Stomach (tissue), 9 donors: Measurements from ENCODE around the gene INSL4. TPM values are rescaled to one million over a fixed set of nuclear protein-coding genes. Genes with fewer than 3 reads are reported as not detected.

Experiments used
- DNase-seq, 2 donors: peaks; one replicate each; pipeline versions ENCODE4 v3.0.0 to v3.0.0-alpha.2; 2013 to 2019
- H3K27ac ChIP-seq, 5 donors: fragments of 200-600 bp in 4 of 5; sonication (generic) in 4 of 5; one replicate each; pipeline ENCODE4 v1.5.1; 2013 to 2019; ENCODE audit warnings: mild to moderate bottlenecking in 1 of 5, moderate library complexity in 1 of 5
- H3K27me3 ChIP-seq, 3 donors: fragments of 200-600 bp; sonication (generic); one replicate each; pipeline ENCODE4 v1.5.1; 2017 to 2019; ENCODE audit warnings: mixed run types in 1 of 3
- H3K36me3 ChIP-seq, 4 donors: fragments of 200-600 bp; sonication (generic); 1 replicate in 3 of 4; 2 replicates in 1 of 4; pipeline ENCODE4 v1.5.1; 2016 to 2019
- H3K4me1 ChIP-seq, 4 donors: fragments of 200-600 bp; sonication (generic); one replicate each; pipeline ENCODE4 v1.5.1; 2016 to 2019
- H3K4me3 ChIP-seq, 4 donors: fragments of 200-600 bp; sonication (generic) in 3 of 4; one replicate each; pipeline ENCODE4 v1.5.1; 2016 to 2019; ENCODE audit warnings: mild to moderate bottlenecking in 1 of 4
- H3K9me3 ChIP-seq, 4 donors: fragments of 200-600 bp; sonication (generic); one replicate each; pipeline ENCODE4 v1.5.1; 2016 to 2019
- CTCF ChIP-seq, 7 experiments: fragments of 450-650 bp in 4 of 7; fragments of 200-600 bp in 3 of 7; sonication (generic) in 3 of 7; IDR thresholded peaks; one replicate each; pipeline ENCODE4 v1.5.1; 2016 to 2019; ENCODE audit warnings: antibody characterized with exemption in 7 of 7, control low read depth in 2 of 7, mild to moderate bottlenecking in 1 of 7
- EP300 ChIP-seq: sonication (generic); formaldehyde crosslinking; IDR thresholded peaks from one replicate; pipeline ENCODE4 v1.6.1; 2017; ENCODE audit warnings: antibody characterized with exemption
- POLR2A ChIP-seq, 4 donors: fragments of 450-650 bp; IDR thresholded peaks; one replicate each; pipeline ENCODE4 v1.6.1; 2016; ENCODE audit warnings: antibody characterized with exemption in 4 of 4, control low read depth in 2 of 4, mild to moderate bottlenecking in 1 of 4, moderate library complexity in 1 of 4
- POLR2AphosphoS5 ChIP-seq, 3 donors: sonication (generic); formaldehyde crosslinking; IDR thresholded peaks; one replicate each; pipeline ENCODE4 v1.6.1; 2016; ENCODE audit warnings: antibody characterized with exemption in 3 of 3
- WGBS, 5 donors: extraction: QIAGEN DNeasy Blood & Tissue Kit in 3 of 5; methylation state at CpG; one replicate each; pipeline versions ENCODE4 v1.1.5 to v1.1.7; 2013 to 2018; 5-methylcytosine and 5-hydroxymethylcytosine counted together
- intact Hi-C: fragments of 100-400 bp; cut with DNase I; formaldehyde crosslinking; loops from one replicate; pipeline ENCODE4 v1.15.1; 2023; ENCODE audit warnings: low total_unique reads
- polyA plus RNA-seq, 3 donors: library from polyadenylated mRNA; stranded (reverse); fragments of 200-250 nt; gene quantifications; one replicate each; pipeline ENCODE4 v1.2.3, GENCODE V29; 2013
- total RNA-seq, 5 donors: library from RNA; depleted of rRNA; stranded (reverse); fragments of >200 nt; gene quantifications; one replicate each; pipeline versions ENCODE4 v1.1.0 to v1.2.3, GENCODE V29; 2014 to 2016
- donor health status: healthy with polysubstance abuse.
- donor health status: Bipolar disorder and iron deficiency.
- donor health status: healthy.

The INSL4 gene
- total and polyA plus RNA-seq, 8 donors, result not detected

GRCh38 chr9:5188060-5188984, 42.9 kb upstream of the INSL4 start:
- H3K27me3 ChIP-seq, result peaks cover 0 to 5% (median 0%) of the 10 kb centered on the region in 3 donors
- no peaks in the 10 kb centered on the region for H3K36me3 ChIP-seq
- 75 to 82% (median 80%) methylated on average over 10 of the region's 10 CpGs for WGBS, 5 donors
- DNase-seq, result no peak
- intact Hi-C loops, result no loop called here
- H3K4me3 ChIP-seq, result no peak overlapping the region
- no peaks in the 10 kb centered on the region for H3K9me3 ChIP-seq
- H3K4me1 ChIP-seq, result no peaks in the 10 kb centered on the region
- TF ChIP-seq POLR2A (IDR thresholded peaks at IDR 0.05) (no peak), EP300 (no peak)
- no peak overlapping the region for H3K27ac ChIP-seq

GRCh38 chr9:5191985-5192384, 39.2 kb upstream of the INSL4 start:
- H3K27ac ChIP-seq, result no peak overlapping the region
- 71 to 85% (median 77%) methylated on average over 3 of the region's 3 CpGs for WGBS, 5 donors
- DNase-seq, result no peak
- no peak overlapping the region for H3K4me3 ChIP-seq
- no peaks in the 10 kb centered on the region for H3K9me3 ChIP-seq
- intact Hi-C loops, result no loop called here
- TF ChIP-seq POLR2AphosphoS5 (IDR thresholded peaks at IDR 0.05) (no peak), EP300 (no peak)
- peaks cover 0 to 5% (median 0%) of the 10 kb centered on the region in 3 donors for H3K27me3 ChIP-seq
- no peaks in the 10 kb centered on the region for H3K36me3 ChIP-seq
- H3K4me1 ChIP-seq, result no peaks in the 10 kb centered on the region

- Histone ChIP-seq H3K9me3 (peaks cover 0 to 7% (median 0%) of the 10 kb centered on the region in 4 donors), H3K4me1 (no peaks in the 10 kb centered on the region), H3K36me3 (no peaks in the 10 kb centered on the region), H3K27ac (no peak overlapping the region), H3K4me3 (no peak overlapping the region), H3K27me3 (peaks cover 0 to 2% (median 0%) of the 10 kb centered on the region in 3 donors)
- intact Hi-C loops, result no loop called here
- DNase-seq, result no peak
- TF ChIP-seq EP300, result no peak
- TF ChIP-seq CTCF (IDR thresholded peaks at IDR 0.05), result no peak
- TF ChIP-seq POLR2A (IDR thresholded peaks at IDR 0.05), result no peak
- TF ChIP-seq POLR2AphosphoS5 (IDR thresholded peaks at IDR 0.05), result no peak
- 51 to 61% (median 55%) methylated on average over 2 of the region's 2 CpGs for WGBS, 5 donors
These were observed 37.9 kb upstream of the INSL4 start for GRCh38 chr9:5193345-5193744.

GRCh38 chr9:5195463-5195862, 35.8 kb upstream of the INSL4 start:
- 38 to 67% (median 63%) methylated on average over 1 of the region's 1 CpG for WGBS, 5 donors
- DNase-seq, result no peak
- H3K27me3 ChIP-seq, result no peaks in the 10 kb centered on the region
- no peak overlapping the region for H3K27ac ChIP-seq
- no peak for TF ChIP-seq EP300
- TF ChIP-seq CTCF (IDR thresholded peaks at IDR 0.05), result no peak
- no peak for TF ChIP-seq POLR2A (IDR thresholded peaks at IDR 0.05)
- TF ChIP-seq POLR2AphosphoS5 (IDR thresholded peaks at IDR 0.05), result no peak
- H3K4me1 ChIP-seq, result no peaks in the 10 kb centered on the region
- H3K36me3 ChIP-seq, result no peaks in the 10 kb centered on the region
- intact Hi-C loops, result no loop called here
- peaks cover 0 to 11% (median 0%) of the 10 kb centered on the region in 4 donors for H3K9me3 ChIP-seq
- H3K4me3 ChIP-seq, result no peak overlapping the region

GRCh38 chr9:5205071-5205470, 26.1 kb upstream of the INSL4 start:
- TF ChIP-seq CTCF (IDR thresholded peaks at IDR 0.05) (no peak), POLR2A (IDR thresholded peaks at IDR 0.05) (no peak), EP300 (no peak), POLR2AphosphoS5 (IDR thresholded peaks at IDR 0.05) (no peak)
- DNase-seq, result no peak
- peaks cover 0 to 5% (median 0%) of the 10 kb centered on the region in 3 donors for H3K27me3 ChIP-seq

More at GRCh38 chr9:5205071-5205470, 26.1 kb upstream of the INSL4 start:
- H3K27ac ChIP-seq, result no peak overlapping the region
- no peak overlapping the region for H3K4me3 ChIP-seq
- H3K4me1 ChIP-seq, result no peaks in the 10 kb centered on the region
- H3K36me3 ChIP-seq, result no peaks in the 10 kb centered on the region
- H3K9me3 ChIP-seq, result no peaks in the 10 kb centered on the region
- intact Hi-C loops, result no loop called here
